ENCODE measurements around the gene KIF5A.

Gene KIF5A

DNA sequence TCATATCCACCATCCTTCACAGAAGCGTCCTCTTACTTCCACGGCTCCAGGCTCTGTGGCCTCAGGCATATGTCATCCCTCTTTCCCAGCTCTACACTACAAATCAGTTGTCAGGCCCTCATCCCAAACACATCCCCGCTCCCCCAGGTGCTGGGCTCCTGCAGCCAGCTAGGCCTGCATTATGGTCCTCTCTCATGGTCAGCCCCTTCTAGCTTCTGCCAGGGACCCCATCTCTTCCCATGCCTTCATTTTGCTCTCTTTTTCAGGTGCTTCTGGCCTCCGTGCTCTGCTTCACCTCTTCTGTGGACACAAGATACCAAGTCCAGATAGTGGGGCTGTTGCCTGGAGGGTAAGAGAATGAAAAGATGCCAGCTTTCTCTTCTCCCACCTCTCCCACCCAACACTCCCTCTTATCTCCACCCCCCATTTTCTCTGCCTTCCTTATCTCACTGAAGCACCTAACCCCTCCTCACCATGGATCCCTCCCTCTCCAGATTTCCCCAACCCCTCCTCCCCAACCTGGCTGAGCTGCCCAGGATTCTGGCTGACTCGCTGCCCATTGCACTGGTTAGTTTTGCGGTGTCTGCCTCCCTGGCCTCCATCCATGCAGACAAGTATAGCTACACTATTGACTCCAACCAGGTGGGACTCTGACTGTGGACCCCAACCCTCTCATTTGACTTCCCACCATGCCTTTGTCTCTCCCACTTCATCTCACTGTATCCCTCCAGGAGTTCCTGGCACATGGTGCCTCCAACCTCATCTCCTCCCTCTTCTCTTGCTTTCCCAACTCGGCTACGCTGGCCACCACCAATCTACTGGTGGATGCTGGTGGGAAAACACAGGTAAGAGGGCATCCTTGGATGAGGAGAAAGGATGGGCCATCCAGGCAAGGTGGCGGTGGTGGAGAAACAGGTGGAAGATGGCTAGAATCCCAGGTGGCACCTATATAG is 72.7 kb downstream of the KIF5A start:
- no peak for DNase-seq

DNA sequence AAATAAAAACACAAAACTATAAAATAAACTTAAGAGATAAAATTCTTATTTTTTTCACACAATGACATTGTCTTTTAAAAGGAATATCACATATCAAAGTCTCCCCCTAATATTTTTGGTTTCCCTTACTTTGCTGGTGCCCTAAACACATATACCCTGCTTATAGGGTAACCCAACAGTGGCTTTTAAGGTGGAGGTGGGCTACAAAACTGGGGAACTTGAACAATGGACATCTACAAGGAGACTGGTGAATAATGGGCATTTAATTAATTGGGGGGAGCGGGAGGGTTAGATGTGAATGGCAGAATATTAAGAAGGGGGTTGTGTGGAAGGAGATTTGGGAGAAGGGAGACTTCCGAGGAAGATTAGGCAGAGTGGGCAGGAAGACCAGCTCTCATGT is 73.5 kb downstream of the KIF5A start:
- no peak for DNase-seq

DNA sequence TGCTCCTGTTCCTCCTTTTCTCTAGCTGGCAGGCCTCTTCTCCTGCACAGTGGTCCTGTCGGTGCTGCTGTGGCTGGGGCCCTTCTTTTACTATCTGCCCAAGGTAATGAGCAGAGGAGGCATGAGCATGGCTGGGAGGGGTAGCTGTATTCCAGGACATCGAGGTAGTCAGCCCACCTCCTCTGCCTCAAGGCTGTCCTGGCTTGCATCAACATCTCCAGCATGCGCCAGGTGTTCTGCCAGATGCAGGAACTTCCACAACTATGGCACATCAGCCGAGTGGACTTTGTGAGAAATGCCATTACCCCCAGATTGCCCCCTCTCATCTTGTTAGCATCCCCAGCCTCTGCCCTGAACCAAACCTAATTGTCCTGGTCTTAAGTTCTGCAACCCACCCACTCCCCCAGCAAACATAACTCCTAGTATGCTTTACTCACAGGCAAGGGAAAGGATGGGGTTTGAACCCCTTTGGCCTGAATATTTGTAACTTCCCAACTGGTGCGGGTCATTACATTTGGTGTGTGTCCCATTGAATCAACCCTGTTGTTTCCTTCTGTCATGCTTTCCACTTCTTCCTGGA is 74.1 kb downstream of the KIF5A start:
- no peak for DNase-seq

DNA sequence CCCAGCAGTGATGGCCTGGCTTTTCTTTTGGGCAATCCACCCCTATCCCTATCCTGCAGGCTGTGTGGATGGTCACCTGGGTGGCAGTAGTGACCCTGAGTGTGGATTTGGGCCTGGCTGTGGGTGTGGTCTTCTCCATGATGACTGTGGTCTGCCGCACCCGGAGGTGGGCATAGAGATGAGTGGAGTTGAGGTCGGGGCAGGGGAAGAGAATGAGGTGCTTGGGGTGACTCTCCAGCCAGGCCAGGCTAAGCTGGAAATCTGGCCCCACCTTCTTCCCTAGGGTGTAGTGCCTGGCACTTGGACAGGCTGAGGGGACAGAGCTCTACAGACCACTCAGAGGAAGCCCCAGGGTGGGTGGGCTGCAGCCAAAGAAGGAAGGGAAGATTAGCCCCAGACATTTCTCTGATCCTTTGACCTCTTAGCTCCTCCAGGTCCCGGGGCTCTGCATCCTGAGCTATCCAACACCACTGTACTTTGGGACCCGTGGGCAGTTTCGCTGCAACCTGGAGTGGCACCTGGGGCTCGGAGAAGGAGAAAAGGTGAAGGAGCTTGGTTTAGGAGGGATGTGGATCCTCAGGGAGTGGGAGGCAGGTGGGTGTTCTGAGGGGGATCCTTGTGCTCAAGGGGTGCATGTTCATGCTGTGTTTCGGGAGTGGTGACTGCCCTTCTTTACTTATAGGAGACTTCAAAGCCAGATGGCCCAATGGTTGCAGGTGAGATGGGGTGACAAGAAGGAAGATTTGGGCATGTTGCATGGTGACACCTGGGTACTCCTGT is 74.8 kb downstream of the KIF5A start:
- DNase-seq = no peak

- no peak for DNase-seq
Observed at GRCh38 chr12:57625261-57626032, 75.6 kb downstream of the KIF5A start.

DNA sequence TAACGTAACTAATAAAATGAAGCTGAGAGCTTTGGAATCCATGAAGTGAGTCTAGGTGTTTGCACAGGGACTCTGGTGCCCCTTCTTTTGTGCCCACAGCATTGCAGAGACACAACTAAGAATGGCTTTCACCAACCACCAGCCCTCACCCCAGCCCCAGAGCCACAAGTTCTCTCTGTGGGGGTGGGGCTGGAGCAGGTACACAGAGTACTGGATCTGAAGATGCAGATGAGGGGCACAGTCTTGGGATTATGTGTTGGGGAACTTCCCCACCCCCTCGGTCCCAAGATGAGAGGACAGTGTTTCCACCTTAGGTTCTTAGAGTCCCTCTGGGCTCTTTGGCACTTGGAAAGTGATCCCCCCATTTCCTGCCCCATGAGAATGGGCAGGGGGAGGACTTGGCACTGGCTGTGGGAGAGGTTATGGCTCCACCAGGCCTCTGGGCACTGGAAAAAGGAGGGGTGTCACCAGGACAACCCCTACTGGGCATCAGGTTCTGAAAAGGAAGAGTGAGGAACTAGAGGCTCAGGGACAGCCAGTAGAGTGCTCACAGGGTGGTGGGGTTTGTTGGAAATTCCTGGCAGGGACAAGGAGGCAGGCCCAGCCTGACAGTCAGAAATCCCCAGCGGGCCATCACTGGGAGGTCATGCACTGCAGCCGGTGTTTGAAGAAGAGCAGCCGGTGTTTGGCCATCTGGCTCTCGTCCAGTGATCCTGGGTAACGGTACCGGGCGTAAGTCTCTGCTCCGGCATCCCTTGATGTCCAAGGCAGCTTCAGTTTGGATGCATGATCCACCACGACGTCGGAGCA is 76.5 kb downstream of the KIF5A start:
- DNase-seq = no peak

DNA sequence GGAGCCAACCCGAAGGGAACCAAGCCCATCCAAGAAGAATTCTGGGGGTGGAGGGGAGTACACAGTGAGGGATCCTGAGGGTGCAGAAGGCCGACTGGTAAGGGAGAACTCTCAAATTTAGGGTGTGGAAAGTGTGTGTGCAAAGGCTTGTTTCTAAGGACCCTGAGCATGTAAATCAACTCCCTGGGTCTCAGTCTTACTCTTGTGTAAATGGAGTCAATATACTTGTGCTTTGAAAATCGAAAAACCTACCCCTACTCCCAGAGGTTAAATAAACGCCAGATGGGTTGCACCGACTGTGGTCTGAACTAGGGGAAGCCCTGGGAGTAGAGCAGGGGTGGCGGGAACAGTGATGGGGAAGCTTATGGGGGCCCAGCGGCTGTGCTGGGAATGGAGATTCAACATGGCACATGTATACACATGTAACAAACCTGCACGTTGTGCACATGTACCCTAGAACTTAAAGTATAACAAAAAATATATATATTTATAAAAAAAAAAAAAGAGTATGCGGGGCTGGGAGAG is 77.1 kb downstream of the KIF5A start:
- DNase-seq = no peak

DNA sequence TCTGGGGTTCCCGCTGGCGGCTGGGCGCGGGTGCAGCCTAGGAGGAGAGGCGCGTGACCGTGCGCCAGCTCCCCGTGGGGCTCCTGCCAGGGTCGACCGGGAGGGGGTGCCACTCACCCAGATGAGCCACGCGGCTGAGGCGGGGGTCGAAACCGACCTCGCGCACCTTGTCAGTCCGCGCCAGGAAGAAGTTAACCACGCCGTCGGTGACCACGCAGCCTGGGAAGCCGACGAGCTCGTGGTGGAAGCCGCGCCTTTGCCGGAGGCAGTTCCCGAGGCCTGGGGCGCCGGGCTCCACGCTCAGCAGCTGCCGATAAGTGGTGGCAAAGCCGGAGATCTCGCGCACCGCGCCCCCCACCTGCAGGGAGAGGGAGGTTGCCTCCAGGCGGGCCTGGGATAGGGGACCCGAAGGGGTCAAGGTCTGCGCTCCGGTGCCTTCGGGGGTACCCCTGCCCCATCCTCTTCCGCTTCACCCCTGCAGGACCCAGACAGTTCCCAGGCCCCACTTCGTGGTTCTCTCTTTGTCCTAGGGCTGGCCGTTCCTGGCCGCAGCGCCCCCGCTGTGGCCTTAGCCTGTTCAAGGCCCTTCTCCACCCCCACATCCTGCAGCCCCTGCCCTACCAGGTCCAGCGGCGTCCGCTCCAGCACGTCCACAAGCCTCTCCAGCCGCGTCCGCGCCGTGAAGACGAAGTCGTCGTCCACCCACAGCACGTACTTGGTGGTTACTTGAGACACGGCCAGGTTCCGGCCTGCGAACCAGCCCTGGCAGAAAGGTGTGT is 77.8 kb downstream of the KIF5A start:
- DNase-seq = no peak

DNA sequence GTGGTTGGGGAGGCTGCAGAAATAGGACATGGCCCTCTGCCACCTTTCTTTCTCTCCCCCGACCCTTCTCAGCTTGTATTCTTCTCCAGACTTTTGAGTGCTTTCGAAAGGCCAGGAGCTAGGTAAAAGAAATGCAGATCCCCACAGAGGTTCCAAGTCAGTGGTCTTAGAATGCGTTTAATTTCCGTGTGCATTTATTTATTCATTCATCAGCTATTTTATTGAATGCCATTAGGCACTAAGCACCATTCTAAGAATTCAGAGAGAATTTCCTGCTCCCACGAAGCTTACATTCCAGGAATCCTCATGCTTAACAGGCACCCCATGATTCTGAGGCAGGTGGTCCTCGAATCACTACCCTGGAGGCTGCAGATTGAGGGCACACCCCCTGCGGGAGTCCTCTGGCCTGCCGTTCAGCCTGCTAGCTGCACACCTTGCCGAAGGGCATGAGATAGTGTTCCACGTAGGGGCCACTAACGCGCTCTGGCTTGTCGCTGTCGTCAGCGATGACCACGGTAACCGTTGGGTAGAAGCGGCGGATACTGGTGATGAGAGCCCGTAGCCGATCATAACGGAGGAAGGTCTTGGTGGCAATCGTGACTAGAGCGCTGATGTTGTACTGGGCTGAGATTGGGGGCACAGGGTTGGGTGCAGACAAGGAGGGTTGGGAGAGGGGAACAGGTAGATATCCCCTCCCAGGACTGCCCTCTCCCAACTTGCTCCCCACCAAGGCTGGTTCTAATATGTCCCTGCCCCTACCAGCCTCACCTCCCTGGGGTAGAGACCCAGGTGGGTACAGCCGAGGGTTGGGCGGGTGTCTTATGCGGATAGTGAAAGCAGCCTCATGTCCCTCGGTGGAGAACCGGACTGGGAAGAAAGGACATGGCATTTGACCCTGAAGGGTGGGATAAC is 78.7 kb downstream of the KIF5A start:
- DNase-seq = no peak

- DNase-seq = no peak
Observed at GRCh38 chr12:57629897-57630471, 80.1 kb downstream of the KIF5A start.

DNA sequence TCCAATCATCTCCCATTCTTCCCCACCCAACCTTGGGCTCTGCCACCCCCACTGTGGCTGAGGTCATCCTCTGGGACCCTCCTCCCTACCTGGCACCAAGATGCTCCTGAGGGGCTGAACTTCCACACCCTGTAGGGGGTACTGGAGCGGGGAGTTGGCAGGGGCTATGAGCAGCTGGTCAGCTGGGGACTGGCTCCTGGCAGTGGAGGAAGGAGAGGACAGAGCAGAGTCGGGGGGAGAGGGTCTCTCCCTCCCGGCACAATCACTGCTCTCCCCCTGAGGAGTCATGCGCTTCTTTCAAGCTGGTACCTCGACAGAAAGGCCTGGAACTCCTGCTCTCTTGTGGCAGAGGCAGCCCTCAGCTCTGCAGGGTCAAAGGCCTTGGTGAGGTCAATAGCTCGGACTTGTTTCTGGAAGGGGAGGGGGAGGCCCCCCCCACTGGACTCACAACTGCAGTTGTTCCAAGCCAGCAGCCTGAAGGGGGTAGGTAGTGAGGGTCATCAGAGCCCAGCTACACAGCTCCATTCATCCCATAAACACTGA is 81.1 kb downstream of the KIF5A start:
- no peak for DNase-seq

GRCh38 chr12:57631566-57632072 is 81.8 kb downstream of the KIF5A start:
- DNase-seq = no peak

DNA sequence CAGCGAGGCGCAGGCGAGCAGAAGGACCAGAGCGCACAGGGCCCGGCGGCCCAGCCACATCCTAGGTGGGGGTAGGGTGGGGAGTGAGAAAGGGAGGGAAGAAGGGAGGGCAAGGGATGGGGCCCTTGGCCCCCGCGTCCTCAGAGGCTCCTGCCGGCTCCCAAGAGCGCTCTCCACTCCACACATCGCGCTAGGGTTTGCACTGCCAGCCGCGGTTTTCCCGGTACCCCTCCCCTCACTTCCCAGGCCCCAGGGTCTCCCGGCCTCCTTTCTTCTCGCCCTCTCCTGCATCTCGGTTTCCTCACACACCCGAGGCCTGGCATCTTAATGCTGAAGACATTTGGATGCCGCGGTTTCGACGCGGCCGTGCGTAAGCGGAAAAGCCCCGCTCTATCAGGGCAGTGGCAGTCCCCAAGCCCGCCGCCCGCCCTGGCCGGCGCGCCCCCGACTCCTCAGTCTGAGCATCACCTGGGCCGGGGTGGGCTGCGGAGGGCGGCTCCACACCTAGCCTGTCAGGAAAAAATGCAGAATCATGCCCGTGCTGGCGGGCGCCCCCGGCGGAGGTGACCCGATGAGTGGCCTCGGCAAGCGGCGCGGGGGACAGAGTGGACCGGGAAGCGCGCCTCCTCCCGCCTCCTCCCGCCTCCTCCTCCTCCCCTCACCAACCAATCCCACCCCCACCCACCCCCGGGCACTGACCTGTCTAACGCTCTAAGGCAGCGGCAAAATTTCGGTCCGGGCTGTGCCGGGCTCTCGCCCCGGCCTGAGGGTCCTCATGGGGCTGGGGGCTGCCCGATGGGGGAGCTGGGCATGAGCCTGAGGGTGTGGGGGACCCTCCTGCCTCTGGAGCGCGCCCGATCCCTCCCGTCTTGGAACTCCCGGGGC is 82.5 kb downstream of the KIF5A start:
- peak in 1 of 2 experiments; percentile 20 for DNase-seq

GRCh38 chr12:57632958-57633840 is 83.4 kb downstream of the KIF5A start, which contains the start of gene B4GALNT1:
Gene B4GALNT1, minus strand, starts transcription at chr12:57633201. Its CDS starts 1,069 bp downstream, at chr12:57632132.
- DNase-seq = peak; percentile 68 to 81
